H1 (cell line): ENCODE results near the gene L3MBTL3. TPM values are rescaled to one million over a fixed set of nuclear protein-coding genes. Genes with fewer than 3 reads are reported as not detected.

Experiments used
- CTCF ChIA-PET: fragments of 300-600 bp; sonication (Branson Sonifier 250); formaldehyde crosslinking; loops from one replicate; lab custom pipeline; 2021; ENCODE audit not compliant: partially characterized antibody; lab: Charles Lee
- POLR2A ChIA-PET: fragments of 300-600 bp; sonication (Branson Sonifier 250); formaldehyde crosslinking; loops from one replicate; lab custom pipeline; 2021; ENCODE audit warnings: inconsistent platforms; ENCODE audit not compliant: partially characterized antibody; lab: Charles Lee
- DNase-seq, 2 experiments: peaks; one replicate each; pipeline versions ENCODE4 v3.0.0 to v3.0.0-alpha.2; 2010 to 2022; ENCODE audit warnings: low spot score in 2 of 2, low read depth in 1 of 2, mixed read lengths in 1 of 2
- FAIRE-seq: peaks from 2 replicates; lab custom pipeline; 2011; peaks lifted over from hg19 to GRCh38; lab: Jason Lieb, UNC
- H2AFZ ChIP-seq: 2 replicates; pipeline ENCODE4 v1.8.1; 2012; ENCODE audit warnings: low read length, inconsistent platforms
- H2AK5ac ChIP-seq: 2 replicates; pipeline ENCODE4 v1.6.1; 2013; ENCODE audit warnings: low read depth, low read length
- H2BK120ac ChIP-seq: replicated peaks from 2 replicates; pipeline ENCODE3; 2013; ENCODE audit warnings: low read depth, low read length, inconsistent platforms
- H2BK12ac ChIP-seq: 2 replicates; pipeline ENCODE4 v1.6.1; 2013; ENCODE audit warnings: low read depth, low read length
- H2BK15ac ChIP-seq: 2 replicates; pipeline ENCODE4 v1.6.1; 2013; ENCODE audit warnings: low read length
- H2BK20ac ChIP-seq: 2 replicates; pipeline ENCODE4 v1.6.1; 2013; ENCODE audit warnings: low read length
- H2BK5ac ChIP-seq: 2 replicates; pipeline ENCODE4 v1.6.1; 2013; ENCODE audit warnings: low read depth, low read length
- H3K14ac ChIP-seq: 2 replicates; pipeline ENCODE4 v1.6.1; 2013; ENCODE audit warnings: inconsistent platforms; ENCODE audit not compliant: insufficient read length
- H3K18ac ChIP-seq: 2 replicates; pipeline ENCODE4 v1.6.1; 2013; ENCODE audit warnings: low read length; ENCODE audit errors: extremely low read depth
- H3K23ac ChIP-seq: 2 replicates; pipeline ENCODE4 v1.6.1; 2013; ENCODE audit warnings: inconsistent platforms; ENCODE audit not compliant: insufficient read length
- H3K23me2 ChIP-seq: 2 replicates; pipeline ENCODE4 v1.6.1; 2013; ENCODE audit warnings: low read depth, low read length
- H3K27ac ChIP-seq: 2 replicates; pipeline ENCODE4 v1.6.1; 2011; ENCODE audit warnings: low read depth, low read length, inconsistent platforms
- H3K27me3 ChIP-seq, 4 experiments: replicated peaks in 1 of 4; 1 replicate in 1 of 4; 2 replicates in 3 of 4; pipeline versions ENCODE4 v1.6.1 to v1.8.1; 2011 to 2013; ENCODE audit warnings: low read length in 3 of 4, mild to moderate bottlenecking in 3 of 4, inconsistent platforms in 2 of 4, mixed read lengths in 2 of 4, moderate library complexity in 1 of 4; ENCODE audit not compliant: control insufficient read depth in 3 of 4, insufficient read depth in 3 of 4; ENCODE audit errors: extremely low read depth in 1 of 4
- H3K36me3 ChIP-seq, 4 experiments: 2 replicates each; pipeline versions ENCODE4 v1.6.1 to v1.8.1; 2011 to 2013; ENCODE audit warnings: mild to moderate bottlenecking in 4 of 4, low read length in 3 of 4, moderate library complexity in 2 of 4, control low read depth in 1 of 4, inconsistent platforms in 1 of 4; ENCODE audit not compliant: insufficient read depth in 4 of 4, control insufficient read depth in 2 of 4
- H3K4ac ChIP-seq: replicated peaks from 2 replicates; pipeline ENCODE3; 2013; ENCODE audit warnings: low read length, low read depth, mixed read lengths, inconsistent platforms; ENCODE audit not compliant: insufficient read length
- H3K4me1 ChIP-seq, 4 experiments: replicated peaks in 1 of 4; 1 replicate in 1 of 4; 2 replicates in 3 of 4; pipeline versions ENCODE4 v1.6.1 to v1.8.1; 2011 to 2013; ENCODE audit warnings: low read length in 3 of 4, inconsistent platforms in 2 of 4, mixed read lengths in 1 of 4; ENCODE audit not compliant: insufficient read depth in 4 of 4, control insufficient read depth in 3 of 4
- H3K4me2 ChIP-seq, 2 experiments: 2 replicates each; pipeline versions ENCODE4 v1.6.1 to v1.8.1; 2011 to 2013; ENCODE audit warnings: low read depth in 2 of 2, low read length in 2 of 2, control low read depth in 1 of 2, inconsistent platforms in 1 of 2, mild to moderate bottlenecking in 1 of 2; ENCODE audit not compliant: insufficient read depth in 1 of 2
- H3K4me3 ChIP-seq, 4 experiments: fragments of 200-600, 300-600 bp in 1 of 4; sonication (generic), shearing (Covaris generic), sonication (Bioruptor Twin) in 1 of 4; 2 replicates each; pipeline versions ENCODE4 v1.5.1 to v1.8.1; 2011 to 2016; ENCODE audit warnings: low read length in 4 of 4, low read depth in 3 of 4, control low read depth in 2 of 4, inconsistent platforms in 2 of 4, mild to moderate bottlenecking in 2 of 4, mixed read lengths in 1 of 4, moderate library complexity in 1 of 4; ENCODE audit not compliant: insufficient read depth in 2 of 4; ENCODE audit errors: extremely low read depth in 1 of 4
- H3K56ac ChIP-seq: replicated peaks from 2 replicates; pipeline ENCODE3; 2013; ENCODE audit warnings: low read depth, mild to moderate bottlenecking, mixed read lengths, low read length, inconsistent platforms; ENCODE audit not compliant: insufficient read length
- H3K79me1 ChIP-seq: 2 replicates; pipeline ENCODE4 v1.6.1; 2013; ENCODE audit warnings: low read depth, low read length, control low read depth
- H3K79me2 ChIP-seq, 2 experiments: 2 replicates each; pipeline versions ENCODE4 v1.6.1 to v1.8.1; 2012 to 2013; ENCODE audit warnings: low read length in 2 of 2, mild to moderate bottlenecking in 2 of 2, inconsistent platforms in 1 of 2; ENCODE audit not compliant: insufficient read depth in 2 of 2, control insufficient read depth in 1 of 2
- H3K9ac ChIP-seq, 4 experiments: replicated peaks in 1 of 4; 1 replicate in 1 of 4; 2 replicates in 3 of 4; pipeline versions ENCODE4 v1.6.1 to v1.8.1; 2011 to 2013; ENCODE audit warnings: low read depth in 3 of 4, low read length in 3 of 4, control low read depth in 2 of 4, mild to moderate bottlenecking in 2 of 4, moderate library complexity in 2 of 4, inconsistent platforms in 1 of 4; ENCODE audit errors: extremely low read depth in 1 of 4
- H3K9me3 ChIP-seq, 2 experiments: 2 replicates each; pipeline versions ENCODE4 v1.6.1 to v1.8.1; 2012 to 2013; ENCODE audit warnings: mild to moderate bottlenecking in 2 of 2, moderate library complexity in 2 of 2, control low read depth in 1 of 2, inconsistent platforms in 1 of 2, low read depth in 1 of 2, low read length in 1 of 2, mixed read lengths in 1 of 2; ENCODE audit not compliant: insufficient read depth in 2 of 2
- H4K20me1 ChIP-seq, 2 experiments: replicated peaks in 1 of 2; 2 replicates each; pipeline versions ENCODE3 to v1.8.1; 2011 to 2013; ENCODE audit warnings: inconsistent platforms in 2 of 2, low read length in 2 of 2, mild to moderate bottlenecking in 1 of 2; ENCODE audit not compliant: insufficient read depth in 2 of 2, control insufficient read depth in 1 of 2
- H4K5ac ChIP-seq: 2 replicates; pipeline ENCODE4 v1.6.1; 2013; ENCODE audit warnings: low read length, low read depth, mixed read lengths, inconsistent platforms; ENCODE audit not compliant: insufficient read length
- H4K8ac ChIP-seq: 2 replicates; pipeline ENCODE4 v1.8.0; 2013; ENCODE audit warnings: mild to moderate bottlenecking, moderate library complexity, low read length, inconsistent platforms; ENCODE audit not compliant: insufficient read depth; ENCODE audit errors: extremely low read depth
- H4K91ac ChIP-seq: replicated peaks from 2 replicates; pipeline ENCODE3; 2013; ENCODE audit warnings: low read length, mixed read lengths, inconsistent platforms; ENCODE audit not compliant: insufficient read length
- ASH2L ChIP-seq: fragments of 200-600, 300-600 bp; sonication (generic); IDR thresholded peaks from one replicate; pipeline ENCODE4 v1.7.1; 2017; ENCODE audit warnings: low read length
- ATF3 ChIP-seq: IDR thresholded peaks from 2 replicates; pipeline ENCODE4 v1.6.1; 2011; ENCODE audit warnings: low read depth, mild to moderate bottlenecking, low read length; ENCODE audit not compliant: insufficient read depth
- BACH1 ChIP-seq: IDR thresholded peaks from 2 replicates; pipeline ENCODE4 v1.6.1; 2012; ENCODE audit warnings: low read length, improper control_type of control experiment
- CHD2 ChIP-seq: IDR thresholded peaks from 2 replicates; pipeline ENCODE4 v1.6.1; 2012; ENCODE audit warnings: low read length, improper control_type of control experiment
- E2F6 ChIP-seq: IDR thresholded peaks from 2 replicates; pipeline ENCODE4 v1.6.1; 2012; ENCODE audit warnings: inconsistent platforms
- HDAC6 ChIP-seq: IDR thresholded peaks from one replicate; pipeline ENCODE4 v1.7.1; 2012; ENCODE audit warnings: low read depth, mild to moderate bottlenecking, inconsistent platforms, low read length, moderate library complexity
- JUN ChIP-seq: IDR thresholded peaks from 2 replicates; pipeline ENCODE4 v1.6.1; 2011; ENCODE audit warnings: low read depth, mild to moderate bottlenecking, improper control_type of control experiment, low read length
- JUND ChIP-seq: IDR thresholded peaks from 2 replicates; pipeline ENCODE4 v1.6.1; 2011; ENCODE audit warnings: mild to moderate bottlenecking, improper control_type of control experiment, low read length
- MAX ChIP-seq: IDR thresholded peaks from 2 replicates; pipeline ENCODE4 v1.6.1; 2012; ENCODE audit warnings: inconsistent platforms
- POLR2A ChIP-seq, 2 experiments: IDR thresholded peaks; 1 replicate in 1 of 2; 2 replicates in 1 of 2; pipeline ENCODE4 v1.6.1; 2011; ENCODE audit warnings: low read depth in 2 of 2, low read length in 2 of 2, mild to moderate bottlenecking in 2 of 2; ENCODE audit errors: control extremely low read depth in 1 of 2
- RFX5 ChIP-seq: IDR thresholded peaks from 2 replicates; pipeline ENCODE4 v1.6.1; 2011; ENCODE audit warnings: low read depth, low read length, improper control_type of control experiment, borderline replicate concordance
- SAP30 ChIP-seq: fragments of 300-600 bp; sonication (generic); IDR thresholded peaks from 2 replicates; pipeline ENCODE4 v1.7.1; 2012; ENCODE audit warnings: low read length, moderate library complexity, mild to moderate bottlenecking, inconsistent platforms; ENCODE audit not compliant: insufficient read depth, insufficient replicate concordance
- SIRT6 ChIP-seq: IDR thresholded peaks from one replicate; pipeline ENCODE4 v1.7.1; 2012; ENCODE audit warnings: low read length, inconsistent platforms
- SRF ChIP-seq: IDR thresholded peaks from 2 replicates; pipeline ENCODE4 v1.6.1; 2011; ENCODE audit warnings: mild to moderate bottlenecking, low read depth, low read length, moderate library complexity
- ZNF274 ChIP-seq: IDR thresholded peaks from 2 replicates; pipeline ENCODE4 v1.7.0; 2012; ENCODE audit warnings: low read length, borderline replicate concordance; ENCODE audit errors: extremely low read depth
- WGBS, 2 experiments: shearing (Covaris generic) in 1 of 2; methylation state at CpG; one replicate each; pipeline versions ENCODE4 v1.1.6 to v1.1.7; 2013 to 2015; ENCODE audit warnings: low lambda C conversion rate in 2 of 2, mixed read lengths in 2 of 2, inconsistent platforms in 1 of 2, low coverage in 1 of 2, missing lambda C conversion rate in 1 of 2; ENCODE audit not compliant: insufficient replicate concordance in 2 of 2, insufficient coverage in 1 of 2, insufficient read length in 1 of 2; ENCODE audit errors: extremely low coverage in 1 of 2, missing lambda C conversion rate in 1 of 2; 5-methylcytosine and 5-hydroxymethylcytosine counted together
- polyA plus RNA-seq, 7 experiments: library from polyadenylated mRNA; depleted of rRNA in 3 of 7; stranded (reverse) in 5 of 7; unstranded in 2 of 7; fragments of >200 nt in 5 of 7; fragments of 200-250 nt in 2 of 7; gene quantifications; 1 replicate in 5 of 7; 2 replicates in 1 of 7; 4 replicates in 1 of 7; pipeline versions ENCODE4 v1.2.1 to v1.2.3, GENCODE V29; 2011 to 2013; ENCODE audit warnings: missing spikeins in 2 of 7, mixed read lengths in 2 of 7
- total RNA-seq: library from RNA; stranded (reverse); fragmentation: NEBNext Ultra II Directional; extraction: Animal tissue kit (Norgen Biotek cat#: 25700); gene quantifications from 2 replicates; pipeline ENCODE4 v1.2.1, GENCODE V29; 2021

The L3MBTL3 gene
- total and polyA plus RNA-seq, 2 of the 8 experiments (the other 6 are each of a cell fraction or from before 2014, with no cell fraction given) = 3.9 to 17.2 TPM

GRCh38 chr6:130050230-130050629, 31.8 kb downstream of the L3MBTL3 start:
- Histone ChIP-seq H3K79me2 (no peaks in the 10 kb centered on the region), H3K23me2 (no peaks in the 10 kb centered on the region), H3K4me2 (no peak overlapping the region), H3K14ac (no peak overlapping the region), H4K20me1 (no peaks in the 10 kb centered on the region), H2BK15ac (no peak overlapping the region), H3K79me1 (no peaks in the 10 kb centered on the region; the same call in 1 of the 2 replicates), H4K8ac (no peak overlapping the region), H4K5ac (no peak overlapping the region), H3K9me3 (no peaks in the 10 kb centered on the region), H3K4me1 (no peaks in the 10 kb centered on the region), H3K23ac (no peak overlapping the region), H2AK5ac (no peak overlapping the region), H3K9ac (peak overlapping the region in 1 of 4 experiments; percentile 45; a peak in 1 of 7 replicates), H3K18ac (no peak overlapping the region), H3K36me3 (peaks cover 0 to 10% (median 3%) of the 10 kb centered on the region in 4 experiments; a peak in 5 of 8 replicates), H2BK5ac (no peak overlapping the region), H3K27me3 (no peaks in the 10 kb centered on the region), H3K4ac (no peak overlapping the region), H2BK120ac (no peak overlapping the region), H2AFZ (no peak overlapping the region), H4K91ac (no peak overlapping the region), H2BK12ac (no peak overlapping the region), H2BK20ac (no peak overlapping the region), H3K4me3 (no peak overlapping the region), H3K56ac (no peak overlapping the region), H3K27ac (no peak overlapping the region)
- CTCF ChIA-PET = no interaction called here
- POLR2A ChIA-PET = no interaction called here
- DNase-seq (no peak), FAIRE-seq (no peak)
- WGBS, 2 experiments = 80% methylated on average over 2 of the region's 2 CpGs; no CpG with 5 or more reads in 1 of the 2 experiments
- no peak for TF ChIP-seq POLR2A (IDR thresholded peaks at IDR 0.05; ENCODE audit: control extremely low read depth in 1 of 2, low read depth in 2 of 2, low read length in 2 of 2)
- TF ChIP-seq CHD2 = no peak
- no peak for TF ChIP-seq E2F6
- no peak for TF ChIP-seq HDAC6
- no peak for TF ChIP-seq SAP30
- TF ChIP-seq MAX = no peak
- TF ChIP-seq RFX5 = no peak
- TF ChIP-seq ATF3 = no peak
- no peak for TF ChIP-seq BACH1
- no peak for TF ChIP-seq JUN
- no peak for TF ChIP-seq ASH2L
- TF ChIP-seq ZNF274 = no peak
- TF ChIP-seq JUND = no peak
- TF ChIP-seq SRF = no peak
- TF ChIP-seq SIRT6 = no peak
